SK-N-SH (cell line): ENCODE results near the gene GALNS.

Experiments
- EP300 ChIP-seq, 2 experiments: IDR thresholded peaks; 2 replicates each; pipeline versions ENCODE4 v1.4.0 to v1.6.1; 2012; ENCODE audit warnings: borderline replicate concordance in 1 of 2, low read depth in 1 of 2, low read length in 1 of 2
- JUND ChIP-seq: IDR thresholded peaks from 2 replicates; pipeline ENCODE4 v1.4.0; 2012
- POLR2AphosphoS5 ChIP-seq: IDR thresholded peaks from 2 replicates; pipeline ENCODE4 v1.6.1; 2012; ENCODE audit warnings: low read depth, low read length
- RCOR1 ChIP-seq: fragments of 150-350 bp; IDR thresholded peaks from 2 replicates; pipeline ENCODE4 v1.6.1; 2017; ENCODE audit warnings: antibody characterized with exemption, low read length
- TAF1 ChIP-seq: IDR thresholded peaks from 2 replicates; pipeline ENCODE4 v1.6.1; 2012; ENCODE audit warnings: low read depth, mild to moderate bottlenecking, low read length, moderate library complexity, borderline replicate concordance
- TCF12 ChIP-seq: IDR thresholded peaks from 2 replicates; pipeline ENCODE4 v1.4.0; 2012
- TF ChIP-seq, protein P1 (sequence below): fragments of 200-600 bp; sonication (generic); IDR thresholded peaks from 2 replicates; pipeline ENCODE4 v1.6.1; 2017; ENCODE audit warnings: antibody characterized with exemption, mild to moderate bottlenecking, moderate library complexity
- TF ChIP-seq, protein P2 (sequence below): IDR thresholded peaks from 2 replicates; pipeline ENCODE4 v1.4.0; 2012; ENCODE audit warnings: low read depth, borderline replicate concordance

GRCh38 chr16:88864099-88864498 is 7.4 kb upstream of the GALNS start:
- TF ChIP-seq EP300 (IDR thresholded peaks at IDR 0.05; ENCODE audit: borderline replicate concordance in 1 of 2, low read depth in 1 of 2, low read length in 1 of 2) (no peak), JUND (no peak), TCF12 (no peak), POLR2AphosphoS5 (no peak), TAF1 (no peak), RCOR1 (no peak)
- TF ChIP-seq, protein P1, sequence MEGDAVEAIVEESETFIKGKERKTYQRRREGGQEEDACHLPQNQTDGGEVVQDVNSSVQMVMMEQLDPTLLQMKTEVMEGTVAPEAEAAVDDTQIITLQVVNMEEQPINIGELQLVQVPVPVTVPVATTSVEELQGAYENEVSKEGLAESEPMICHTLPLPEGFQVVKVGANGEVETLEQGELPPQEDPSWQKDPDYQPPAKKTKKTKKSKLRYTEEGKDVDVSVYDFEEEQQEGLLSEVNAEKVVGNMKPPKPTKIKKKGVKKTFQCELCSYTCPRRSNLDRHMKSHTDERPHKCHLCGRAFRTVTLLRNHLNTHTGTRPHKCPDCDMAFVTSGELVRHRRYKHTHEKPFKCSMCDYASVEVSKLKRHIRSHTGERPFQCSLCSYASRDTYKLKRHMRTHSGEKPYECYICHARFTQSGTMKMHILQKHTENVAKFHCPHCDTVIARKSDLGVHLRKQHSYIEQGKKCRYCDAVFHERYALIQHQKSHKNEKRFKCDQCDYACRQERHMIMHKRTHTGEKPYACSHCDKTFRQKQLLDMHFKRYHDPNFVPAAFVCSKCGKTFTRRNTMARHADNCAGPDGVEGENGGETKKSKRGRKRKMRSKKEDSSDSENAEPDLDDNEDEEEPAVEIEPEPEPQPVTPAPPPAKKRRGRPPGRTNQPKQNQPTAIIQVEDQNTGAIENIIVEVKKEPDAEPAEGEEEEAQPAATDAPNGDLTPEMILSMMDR, result no peak
- TF ChIP-seq, protein P2, sequence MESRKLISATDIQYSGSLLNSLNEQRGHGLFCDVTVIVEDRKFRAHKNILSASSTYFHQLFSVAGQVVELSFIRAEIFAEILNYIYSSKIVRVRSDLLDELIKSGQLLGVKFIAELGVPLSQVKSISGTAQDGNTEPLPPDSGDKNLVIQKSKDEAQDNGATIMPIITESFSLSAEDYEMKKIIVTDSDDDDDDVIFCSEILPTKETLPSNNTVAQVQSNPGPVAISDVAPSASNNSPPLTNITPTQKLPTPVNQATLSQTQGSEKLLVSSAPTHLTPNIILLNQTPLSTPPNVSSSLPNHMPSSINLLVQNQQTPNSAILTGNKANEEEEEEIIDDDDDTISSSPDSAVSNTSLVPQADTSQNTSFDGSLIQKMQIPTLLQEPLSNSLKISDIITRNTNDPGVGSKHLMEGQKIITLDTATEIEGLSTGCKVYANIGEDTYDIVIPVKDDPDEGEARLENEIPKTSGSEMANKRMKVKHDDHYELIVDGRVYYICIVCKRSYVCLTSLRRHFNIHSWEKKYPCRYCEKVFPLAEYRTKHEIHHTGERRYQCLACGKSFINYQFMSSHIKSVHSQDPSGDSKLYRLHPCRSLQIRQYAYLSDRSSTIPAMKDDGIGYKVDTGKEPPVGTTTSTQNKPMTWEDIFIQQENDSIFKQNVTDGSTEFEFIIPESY, result no peak
